Measurements from ENCODE around the gene SMARCA1. TPM values are rescaled to one million over a fixed set of nuclear protein-coding genes. Genes with fewer than 3 reads are reported as not detected.

The SMARCA1 gene
- total RNA-seq, 1 experiment from 2014 or later, result 38.8 TPM

DNA sequence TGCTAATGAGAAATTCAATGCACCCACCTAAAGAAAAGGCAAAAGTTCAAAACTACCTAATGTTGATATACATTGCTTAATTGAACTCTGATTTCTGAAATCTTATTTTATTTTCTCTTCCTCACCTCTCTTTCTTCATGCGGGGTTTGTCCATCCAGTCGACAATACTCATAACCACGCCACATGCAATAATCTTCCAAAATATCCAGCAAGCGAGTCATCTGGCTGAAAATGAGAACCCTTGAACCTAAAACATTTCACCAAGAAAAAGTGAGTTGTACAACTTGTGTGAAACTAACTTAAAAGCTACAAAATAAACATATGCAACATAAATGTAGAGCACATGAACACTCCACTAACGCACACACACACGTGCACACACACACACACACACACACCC lies 26.7 kb downstream of the SMARCA1 start (continued):
- TF ChIP-seq, protein P1, sequence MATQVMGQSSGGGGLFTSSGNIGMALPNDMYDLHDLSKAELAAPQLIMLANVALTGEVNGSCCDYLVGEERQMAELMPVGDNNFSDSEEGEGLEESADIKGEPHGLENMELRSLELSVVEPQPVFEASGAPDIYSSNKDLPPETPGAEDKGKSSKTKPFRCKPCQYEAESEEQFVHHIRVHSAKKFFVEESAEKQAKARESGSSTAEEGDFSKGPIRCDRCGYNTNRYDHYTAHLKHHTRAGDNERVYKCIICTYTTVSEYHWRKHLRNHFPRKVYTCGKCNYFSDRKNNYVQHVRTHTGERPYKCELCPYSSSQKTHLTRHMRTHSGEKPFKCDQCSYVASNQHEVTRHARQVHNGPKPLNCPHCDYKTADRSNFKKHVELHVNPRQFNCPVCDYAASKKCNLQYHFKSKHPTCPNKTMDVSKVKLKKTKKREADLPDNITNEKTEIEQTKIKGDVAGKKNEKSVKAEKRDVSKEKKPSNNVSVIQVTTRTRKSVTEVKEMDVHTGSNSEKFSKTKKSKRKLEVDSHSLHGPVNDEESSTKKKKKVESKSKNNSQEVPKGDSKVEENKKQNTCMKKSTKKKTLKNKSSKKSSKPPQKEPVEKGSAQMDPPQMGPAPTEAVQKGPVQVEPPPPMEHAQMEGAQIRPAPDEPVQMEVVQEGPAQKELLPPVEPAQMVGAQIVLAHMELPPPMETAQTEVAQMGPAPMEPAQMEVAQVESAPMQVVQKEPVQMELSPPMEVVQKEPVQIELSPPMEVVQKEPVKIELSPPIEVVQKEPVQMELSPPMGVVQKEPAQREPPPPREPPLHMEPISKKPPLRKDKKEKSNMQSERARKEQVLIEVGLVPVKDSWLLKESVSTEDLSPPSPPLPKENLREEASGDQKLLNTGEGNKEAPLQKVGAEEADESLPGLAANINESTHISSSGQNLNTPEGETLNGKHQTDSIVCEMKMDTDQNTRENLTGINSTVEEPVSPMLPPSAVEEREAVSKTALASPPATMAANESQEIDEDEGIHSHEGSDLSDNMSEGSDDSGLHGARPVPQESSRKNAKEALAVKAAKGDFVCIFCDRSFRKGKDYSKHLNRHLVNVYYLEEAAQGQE (IDR thresholded peaks at IDR 0.05; ENCODE audit: low read depth), result no peak
- TF ChIP-seq POLR2A (IDR thresholded peaks at IDR 0.05; ENCODE audit: borderline replicate concordance, extremely low read depth, insufficient read depth, insufficient read length), result no peak
- TF ChIP-seq EGR1 (IDR thresholded peaks at IDR 0.05; ENCODE audit: low read depth), result no peak
- TF ChIP-seq SP1 (IDR thresholded peaks at IDR 0.05; ENCODE audit: low read depth), result no peak
- no peak for TF ChIP-seq SRF (IDR thresholded peaks at IDR 0.05; ENCODE audit: low read depth)

DNA sequence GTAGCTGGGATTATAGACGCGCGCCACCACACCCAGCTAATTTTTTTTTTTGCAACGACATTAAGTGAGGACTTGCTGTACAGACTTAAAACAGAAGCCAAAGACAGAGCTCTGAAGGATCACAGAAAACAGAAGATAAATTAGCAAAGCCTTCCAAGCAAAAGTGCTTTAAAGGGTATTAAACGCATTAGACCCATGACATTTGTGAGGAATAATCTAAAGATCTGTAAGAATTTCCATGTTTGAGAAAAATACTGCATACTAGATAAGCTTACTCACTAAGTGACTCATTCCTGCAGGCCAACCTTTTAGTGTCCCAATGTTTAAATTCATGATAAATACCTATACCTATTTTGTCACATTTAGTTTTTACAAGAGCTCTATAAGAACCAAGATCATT lies 27.4 kb downstream of the SMARCA1 start:
- POLR2A ChIA-PET, result no interaction called here

More for the DNA sequence above, 27.4 kb downstream of the SMARCA1 start:
- no peak overlapping the region for H3K27ac ChIP-seq (ENCODE audit: low read depth, low read length)
- ChIA-PET CTCF (no interaction called here), RAD21 (ENCODE audit: low non-redundant PET in 1 of 2, low total read pairs in 2 of 2, uncharacterized antibody in 2 of 2, unreplicated experiment in 2 of 2) (no interaction called here)
- no peaks in the 10 kb centered on the region for H3K27me3 ChIP-seq (ENCODE audit: insufficient read depth, low read length)
- BruUV-seq (replicated peaks), result no TSS peak
- H3K79me2 ChIP-seq (ENCODE audit: insufficient read depth, low read length), result no peaks in the 10 kb centered on the region
- peaks cover 0 to 16% of the 10 kb centered on the region in 2 experiments; a peak in 2 of 4 replicates for H3K4me1 ChIP-seq (ENCODE audit: control insufficient read depth in 1 of 2, insufficient read depth in 2 of 2, low read length in 2 of 2)
- no peak for DNase-seq (ENCODE audit: low read depth, low spot score)
- H3K4me3 ChIP-seq (replicated peaks in 1 of 2; ENCODE audit: low read depth in 1 of 2, low read length in 2 of 2), result no peak overlapping the region
- peaks cover 0 to 13% of the 10 kb centered on the region in 2 experiments; a peak in 2 of 4 replicates for H3K36me3 ChIP-seq (ENCODE audit: control insufficient read depth in 1 of 2, insufficient read depth in 2 of 2, low read length in 2 of 2)
- H3K9me3 ChIP-seq (ENCODE audit: control insufficient read depth in 1 of 2, insufficient read depth in 1 of 2, low read depth in 1 of 2, low read length in 2 of 2), result no peaks in the 10 kb centered on the region
- H2AFZ ChIP-seq (ENCODE audit: low read depth, low read length, poor library complexity, severe bottlenecking), result no peak overlapping the region
- peak overlapping the region; percentile 27; the same call in 1 of the 2 replicates for H3K4me2 ChIP-seq (ENCODE audit: low read length)
- H4K20me1 ChIP-seq (ENCODE audit: insufficient read depth), result no peaks in the 10 kb centered on the region
- TF ChIP-seq, protein P1 (IDR thresholded peaks at IDR 0.05; ENCODE audit: low read depth), result no peak
- no peak for TF ChIP-seq CTCF (IDR thresholded peaks at IDR 0.05 in 2 of 3, conservative IDR thresholded peaks at IDR 0.05 in 1 of 3; ENCODE audit: borderline replicate concordance in 1 of 3, insufficient read depth in 1 of 3, low read depth in 2 of 3, low read length in 2 of 3)
- no peak for TF ChIP-seq EGR1 (IDR thresholded peaks at IDR 0.05; ENCODE audit: low read depth)
- TF ChIP-seq SRF (IDR thresholded peaks at IDR 0.05; ENCODE audit: low read depth), result no peak
- TF ChIP-seq CBX3 (IDR thresholded peaks at IDR 0.05; ENCODE audit: low read depth), result no peak
- no peak for TF ChIP-seq EZH2 (IDR thresholded peaks at IDR 0.05)
- no peak for TF ChIP-seq CEBPB (IDR thresholded peaks at IDR 0.05; ENCODE audit: low read depth)
- no peak for TF ChIP-seq ATF3 (IDR thresholded peaks at IDR 0.05)
- no peak for TF ChIP-seq TCF7L2 (IDR thresholded peaks at IDR 0.05; ENCODE audit: borderline replicate concordance, extremely low read depth, insufficient read depth, insufficient read length)
- no peak for TF ChIP-seq SIN3A (IDR thresholded peaks at IDR 0.05; ENCODE audit: low read depth)
- no peak for TF ChIP-seq ELF1 (IDR thresholded peaks at IDR 0.05; ENCODE audit: borderline replicate concordance, low read depth)
- no peak for TF ChIP-seq SP1 (IDR thresholded peaks at IDR 0.05; ENCODE audit: low read depth)
- TF ChIP-seq EZH2phosphoT487 (IDR thresholded peaks at IDR 0.05; ENCODE audit: borderline replicate concordance), result no peak
- no peak for TF ChIP-seq RAD21 (IDR thresholded peaks at IDR 0.05; ENCODE audit: low read depth)
- no peak for TF ChIP-seq ZFX (IDR thresholded peaks at IDR 0.05)
- H3K9ac ChIP-seq (ENCODE audit: low read length), result no peak overlapping the region
- ATAC-seq, result no peak
- intact Hi-C loops (cut with micrococcal nuclease), result no loop called here
- no peaks in the 10 kb centered on the region for H3K9me2 ChIP-seq (ENCODE audit: insufficient read depth)

All from HCT116 (cell line).